ENCODE measurements around the gene HIBADH.

DNA sequence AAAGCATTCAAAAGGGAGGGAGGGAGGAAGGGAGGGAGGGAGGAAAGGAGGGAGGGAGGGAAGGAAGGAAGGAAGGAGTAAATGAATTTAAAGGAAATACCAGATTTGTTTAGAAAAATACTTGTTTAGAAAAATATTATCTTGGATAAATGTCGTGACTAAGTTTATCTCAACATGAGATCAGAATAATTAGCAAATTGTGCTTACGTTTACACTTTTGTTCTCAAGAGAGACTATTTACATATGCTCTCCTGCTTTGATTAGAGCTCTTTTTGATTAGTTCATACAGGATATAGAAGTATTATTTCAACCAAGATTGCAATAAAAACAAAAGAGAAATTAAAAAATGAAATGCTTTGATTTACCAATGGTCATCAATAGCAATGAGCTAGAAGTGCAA, 186.2 kb downstream of the HIBADH start:
- TF ChIP-seq, protein P1, sequence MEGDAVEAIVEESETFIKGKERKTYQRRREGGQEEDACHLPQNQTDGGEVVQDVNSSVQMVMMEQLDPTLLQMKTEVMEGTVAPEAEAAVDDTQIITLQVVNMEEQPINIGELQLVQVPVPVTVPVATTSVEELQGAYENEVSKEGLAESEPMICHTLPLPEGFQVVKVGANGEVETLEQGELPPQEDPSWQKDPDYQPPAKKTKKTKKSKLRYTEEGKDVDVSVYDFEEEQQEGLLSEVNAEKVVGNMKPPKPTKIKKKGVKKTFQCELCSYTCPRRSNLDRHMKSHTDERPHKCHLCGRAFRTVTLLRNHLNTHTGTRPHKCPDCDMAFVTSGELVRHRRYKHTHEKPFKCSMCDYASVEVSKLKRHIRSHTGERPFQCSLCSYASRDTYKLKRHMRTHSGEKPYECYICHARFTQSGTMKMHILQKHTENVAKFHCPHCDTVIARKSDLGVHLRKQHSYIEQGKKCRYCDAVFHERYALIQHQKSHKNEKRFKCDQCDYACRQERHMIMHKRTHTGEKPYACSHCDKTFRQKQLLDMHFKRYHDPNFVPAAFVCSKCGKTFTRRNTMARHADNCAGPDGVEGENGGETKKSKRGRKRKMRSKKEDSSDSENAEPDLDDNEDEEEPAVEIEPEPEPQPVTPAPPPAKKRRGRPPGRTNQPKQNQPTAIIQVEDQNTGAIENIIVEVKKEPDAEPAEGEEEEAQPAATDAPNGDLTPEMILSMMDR (IDR thresholded peaks at IDR 0.05), result no peak
- TF ChIP-seq, protein P2, sequence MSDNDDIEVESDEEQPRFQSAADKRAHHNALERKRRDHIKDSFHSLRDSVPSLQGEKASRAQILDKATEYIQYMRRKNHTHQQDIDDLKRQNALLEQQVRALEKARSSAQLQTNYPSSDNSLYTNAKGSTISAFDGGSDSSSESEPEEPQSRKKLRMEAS (IDR thresholded peaks at IDR 0.05), result no peak
- no peak for TF ChIP-seq MAFK (IDR thresholded peaks at IDR 0.05; ENCODE audit: partially characterized antibody)
- TF ChIP-seq CHD4 (IDR thresholded peaks at IDR 0.05; ENCODE audit: borderline replicate concordance), result no peak
- no peak for TF ChIP-seq MYC (IDR thresholded peaks at IDR 0.05; ENCODE audit: borderline replicate concordance, low read length)
- TF ChIP-seq POLR2A (IDR thresholded peaks at IDR 0.05; ENCODE audit: low read length), result no peak
- no peak for TF ChIP-seq RCOR1 (IDR thresholded peaks at IDR 0.05; ENCODE audit: low read depth, low read length)
- no peak for TF ChIP-seq SMC3 (IDR thresholded peaks at IDR 0.05)
- TF ChIP-seq NPAS2 (CRISPR knock-in tag; IDR thresholded peaks at IDR 0.05; ENCODE audit: borderline replicate concordance), result no peak
- TF ChIP-seq TP53 (CRISPR knock-in tag; IDR thresholded peaks at IDR 0.05), result no peak
- no peak for TF ChIP-seq EP300 (IDR thresholded peaks at IDR 0.05)

Data from A549 (cell line).